Measurements from ENCODE around the gene LANCL2.

Gene LANCL2

DNA sequence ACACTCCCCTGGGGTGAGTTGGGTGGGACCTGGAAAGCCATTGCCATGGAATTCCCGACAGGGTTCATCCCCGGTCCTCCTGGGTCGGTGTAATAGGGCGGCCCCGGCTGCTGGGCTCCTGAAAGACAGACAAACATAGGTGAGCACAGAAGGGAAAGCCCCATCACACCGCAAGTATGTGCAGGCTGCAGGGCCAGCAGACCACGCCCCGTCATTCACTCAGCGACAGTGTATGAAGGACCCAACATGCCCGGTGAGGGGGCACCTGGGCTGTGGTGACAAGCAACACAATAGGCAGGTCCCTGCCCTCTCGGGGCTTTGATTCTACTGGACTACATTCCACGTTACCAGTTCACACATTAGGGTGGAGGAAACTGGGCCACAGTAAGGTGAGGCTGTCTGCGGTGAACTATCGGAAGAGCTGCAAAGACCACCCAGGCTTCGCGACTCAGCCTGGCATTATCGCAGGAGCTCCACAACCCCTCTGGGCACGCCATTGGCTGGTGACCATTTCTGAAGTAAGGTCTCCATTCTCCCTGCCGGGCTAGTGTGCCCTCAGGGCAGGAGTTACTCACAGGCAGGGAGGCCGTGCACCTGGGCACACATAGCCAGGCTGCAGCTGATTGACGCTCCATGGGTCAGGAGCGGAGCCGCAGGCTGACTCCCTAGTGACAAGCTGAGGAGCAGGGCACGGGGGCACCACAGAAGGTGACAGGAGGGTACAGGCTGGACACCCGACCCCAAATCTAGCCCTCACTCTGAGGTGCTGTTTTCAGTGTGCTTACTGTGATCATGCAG is 108.0 kb downstream of the LANCL2 start:
- DNase-seq: no peak

DNA sequence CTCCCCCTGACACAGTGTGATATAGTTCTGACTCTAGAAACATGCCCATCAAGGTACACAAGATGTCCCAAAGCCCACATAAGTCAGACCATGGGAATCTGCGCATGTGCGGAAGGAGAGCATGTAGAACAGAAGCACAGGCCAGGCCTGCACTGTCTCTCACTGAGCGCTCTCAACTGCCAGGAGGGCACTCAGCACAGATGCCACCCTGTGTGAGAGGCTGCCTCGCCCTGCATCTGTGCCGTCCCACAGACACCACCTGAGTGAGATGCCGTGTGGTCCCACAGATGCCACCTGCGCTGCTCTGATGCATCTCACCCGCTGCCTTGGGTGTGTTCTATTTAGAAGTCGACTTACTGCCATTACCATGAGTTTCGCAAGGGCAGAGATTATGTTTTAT is 108.8 kb downstream of the LANCL2 start:
- DNase-seq: no peak

GRCh38 chr7:55474944-55475854 is 110.1 kb downstream of the LANCL2 start:
- no peak for DNase-seq

- no peak for DNase-seq
These were observed 111.0 kb downstream of the LANCL2 start for GRCh38 chr7:55475855-55476803.

- DNase-seq: no peak
These were observed 112.0 kb downstream of the LANCL2 start for GRCh38 chr7:55476852-55477780.

DNA sequence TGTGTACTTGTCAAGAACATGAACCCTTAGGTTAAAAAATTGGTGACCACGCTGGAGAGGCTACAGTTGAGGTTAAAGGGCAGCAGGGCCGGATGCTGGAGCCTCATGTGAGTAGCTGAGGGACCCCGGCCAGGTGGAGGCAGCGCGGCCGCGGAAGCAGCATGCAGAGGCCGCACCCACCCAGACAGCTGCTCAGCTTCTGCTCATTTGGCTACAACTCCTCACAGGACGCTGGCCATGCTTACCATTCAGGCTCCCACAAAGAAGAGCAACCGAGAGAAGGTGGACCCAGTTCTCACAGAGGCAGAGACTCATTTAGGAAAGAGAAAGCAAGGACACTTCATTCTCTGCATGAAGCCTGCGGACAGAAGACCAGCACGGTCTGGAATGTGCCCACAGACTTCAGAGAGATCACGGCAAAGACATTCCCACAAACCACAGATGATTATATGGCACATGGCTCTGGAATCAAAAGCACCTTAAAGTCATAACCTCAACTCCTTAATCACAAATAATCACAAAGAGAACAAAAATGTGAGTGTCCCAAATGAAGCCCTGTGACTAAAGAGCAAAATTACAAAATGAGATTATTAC is 112.7 kb downstream of the LANCL2 start:
- DNase-seq: no peak

- DNase-seq: no peak
These were observed 113.6 kb downstream of the LANCL2 start for GRCh38 chr7:55478700-55479099.

DNA sequence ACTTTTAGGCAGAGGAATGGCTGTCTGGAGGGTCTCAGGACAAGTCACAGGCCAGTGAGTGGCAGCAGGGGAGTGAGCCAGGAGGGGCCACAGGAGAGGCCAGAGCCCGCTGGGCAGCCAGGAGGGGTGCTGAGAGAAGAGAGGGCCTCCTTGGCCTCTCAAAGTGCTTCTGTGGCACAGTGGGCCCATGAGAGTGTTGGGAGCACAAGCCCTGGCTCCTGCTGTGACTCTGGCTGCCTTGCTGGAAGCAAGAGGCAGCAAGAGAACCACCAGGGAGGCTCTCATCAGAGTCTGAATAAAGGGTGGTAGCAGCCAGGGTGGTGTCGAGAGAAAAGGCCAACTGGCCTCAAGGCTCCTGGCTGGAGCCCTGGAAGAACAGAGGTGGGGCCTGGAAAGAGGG is 116.0 kb downstream of the LANCL2 start:
- no peak for DNase-seq

- DNase-seq: no peak
These were observed 117.9 kb downstream of the LANCL2 start for GRCh38 chr7:55483046-55483445.
